Left lung (tissue), 10 donors: Measurements from ENCODE around the gene ZFHX3. TPM values are rescaled to one million over a fixed set of nuclear protein-coding genes. Genes with fewer than 3 reads are reported as not detected.
A peak's percentile ranks its signal among the peaks of the same experiment; 100 is the strongest.

ENCODE experiments used
- ATAC-seq: fragments of 200-7000 bp; cut with Tn5 transposase; one replicate; pipeline ENCODE4 v1.9.1; 2020; ENCODE audit warnings: moderate library complexity
- DNase-seq, 4 donors: peaks; one replicate each; pipeline ENCODE4 v3.0.0-alpha.2; 2013 to 2020
- H3K27ac ChIP-seq, 2 donors: fragments of 200-600 bp; sonication (generic) in 1 of 2; one replicate each; pipeline versions ENCODE4 v1.5.0 to v1.8.0; 2020 to 2021
- H3K27me3 ChIP-seq, 2 donors: fragments of 200-600 bp; sonication (generic) in 1 of 2; one replicate each; pipeline versions ENCODE4 v1.5.0 to v1.8.0; 2020 to 2021
- H3K36me3 ChIP-seq, 2 donors: fragments of 200-600 bp; sonication (generic) in 1 of 2; one replicate each; pipeline versions ENCODE4 v1.5.0 to v1.8.0; 2020 to 2021
- H3K4me1 ChIP-seq, 2 donors: fragments of 200-600 bp; one replicate each; pipeline ENCODE4 v1.8.0; 2021
- H3K4me3 ChIP-seq, 2 donors: fragments of 200-600 bp; sonication (generic) in 1 of 2; one replicate each; pipeline versions ENCODE4 v1.5.0 to v1.8.0; 2020 to 2021; ENCODE audit warnings: mild to moderate bottlenecking in 1 of 2
- H3K9me3 ChIP-seq, 2 donors: fragments of 200-600 bp; sonication (generic) in 1 of 2; one replicate each; pipeline versions ENCODE4 v1.5.0 to v1.8.0; 2020 to 2021
- CTCF ChIP-seq, 2 donors: fragments of 200-600 bp; sonication (generic) in 1 of 2; IDR thresholded peaks; one replicate each; pipeline versions ENCODE4 v1.5.0 to v1.8.0; 2021; ENCODE audit warnings: antibody characterized with exemption in 2 of 2
- intact Hi-C, 2 donors: fragments of 100-400 bp; cut with DNase I; formaldehyde crosslinking; loops; one replicate each; pipeline versions ENCODE4 v1.11.2 to v1.14.2; 2022
- polyA plus RNA-seq, 6 donors: library from polyadenylated mRNA; unstranded; fragments of 120-200 nt; gene quantifications; one replicate each; pipeline ENCODE4 v1.2.1, GENCODE V29; 2013; ENCODE audit not compliant: insufficient read length in 6 of 6
- total RNA-seq, 2 donors: library from RNA; stranded (reverse); fragmentation: NEBNext Ultra II Directional; extraction: Animal tissue kit (Norgen Biotek cat#: 25700); gene quantifications; one replicate each; pipeline ENCODE4 v1.2.1, GENCODE V29; 2021
- donor health status: DM: no; HTN: yes; CAD: no.
- donor health status: DM: no; HTN: no; CAD: no.

ZFHX3 gene
- total and polyA plus RNA-seq, 8 donors, result 21.4 to 34.7 (median 32.2) TPM

DNA sequence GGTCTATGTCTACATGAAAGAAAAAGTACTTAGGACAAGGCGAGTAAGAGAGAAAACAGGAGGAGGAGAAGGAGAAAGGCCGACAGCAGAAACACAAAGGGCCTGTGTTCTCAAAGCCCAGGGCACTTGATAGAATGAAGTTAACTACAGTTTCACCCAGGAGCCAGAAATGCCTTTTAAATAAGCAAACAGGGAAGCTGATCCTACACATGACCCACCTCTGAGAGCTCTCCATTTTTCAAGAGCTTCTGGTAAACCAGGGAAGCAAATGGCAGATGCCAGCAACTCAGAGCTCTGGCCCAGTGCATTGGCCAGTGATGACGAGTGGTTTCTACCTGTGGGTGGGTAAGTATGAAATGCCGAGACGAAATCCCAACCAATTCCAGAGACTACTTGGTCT lies 163.4 kb downstream of the ZFHX3 start:
- H3K4me1 ChIP-seq, result peaks cover 3 to 7% of the 10 kb centered on the region in 2 donors
- intact Hi-C loops, result no loop called here
- peaks cover 0 to under 1% of the 10 kb centered on the region in 2 donors for H3K9me3 ChIP-seq
- ATAC-seq (peak; percentile 95), DNase-seq (peak in 2 of 4 donors; percentile 62 to 65)
- peak overlapping the region; percentile 2 to 30 for H3K27ac ChIP-seq
- peaks cover 0 to 16% of the 10 kb centered on the region in 2 donors for H3K36me3 ChIP-seq
- H3K27me3 ChIP-seq, result no peaks in the 10 kb centered on the region
- no peak overlapping the region for H3K4me3 ChIP-seq
- no peak for TF ChIP-seq CTCF (IDR thresholded peaks at IDR 0.05)

DNA sequence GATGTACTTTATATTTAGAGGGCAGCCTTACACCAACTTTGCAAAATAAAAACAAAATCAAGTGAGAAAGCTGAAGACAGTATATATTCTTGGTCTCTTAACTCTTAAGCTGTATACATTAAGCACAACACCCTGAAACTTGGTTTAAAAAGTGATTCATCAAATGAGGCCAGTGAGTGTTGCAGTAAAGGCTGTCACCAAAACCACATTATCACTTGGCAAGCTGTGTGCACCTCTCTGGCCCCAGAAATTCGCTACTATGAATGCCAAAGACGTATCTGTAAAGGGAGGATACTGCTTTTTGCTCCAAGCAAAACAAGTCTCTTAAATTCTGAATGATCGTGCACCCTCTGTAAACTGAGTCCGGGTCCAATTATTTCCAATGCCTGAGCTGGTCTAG lies 163.9 kb downstream of the ZFHX3 start:
- H3K4me3 ChIP-seq, result no peak overlapping the region
- peak overlapping the region in 1 of 2 donors; percentile 30 for H3K27ac ChIP-seq
- H3K4me1 ChIP-seq, result peaks cover 3 to 7% of the 10 kb centered on the region in 2 donors
- intact Hi-C loops, result no loop called here
- no peak for DNase-seq
- peaks cover 0 to 12% of the 10 kb centered on the region in 2 donors for H3K36me3 ChIP-seq
- no peaks in the 10 kb centered on the region for H3K27me3 ChIP-seq
- ATAC-seq, result peak; percentile 5
- H3K9me3 ChIP-seq, result no peaks in the 10 kb centered on the region
- TF ChIP-seq CTCF (IDR thresholded peaks at IDR 0.05), result no peak

- TF ChIP-seq CTCF (IDR thresholded peaks at IDR 0.05), result no peak
- intact Hi-C loops, result no loop called here
- Histone ChIP-seq H3K4me3 (no peak overlapping the region), H3K27ac (no peak overlapping the region), H3K36me3 (no peaks in the 10 kb centered on the region), H3K27me3 (no peaks in the 10 kb centered on the region), H3K4me1 (peaks cover 16 to 30% of the 10 kb centered on the region in 2 donors), H3K9me3 (no peaks in the 10 kb centered on the region)
- DNase-seq, result no peak
- ATAC-seq, result no peak
Measured at GRCh38 chr16:72879846-72880245, 168.1 kb downstream of the ZFHX3 start.

GRCh38 chr16:72878301-72879269 lies 169.3 kb downstream of the ZFHX3 start:
- peaks cover 12 to 27% of the 10 kb centered on the region in 2 donors for H3K4me1 ChIP-seq
- ATAC-seq, result peak; percentile 32
- H3K27me3 ChIP-seq, result no peaks in the 10 kb centered on the region
- H3K36me3 ChIP-seq, result no peaks in the 10 kb centered on the region
- no peak overlapping the region for H3K27ac ChIP-seq
- no peak overlapping the region for H3K4me3 ChIP-seq
- TF ChIP-seq CTCF (IDR thresholded peaks at IDR 0.05), result no peak
- intact Hi-C loops, result no loop called here
- H3K9me3 ChIP-seq, result no peaks in the 10 kb centered on the region
- peak in 1 of 4 donors; percentile 51 for DNase-seq

GRCh38 chr16:72877374-72878028 lies 170.4 kb downstream of the ZFHX3 start:
- H3K27ac ChIP-seq, result no peak overlapping the region
- TF ChIP-seq CTCF (IDR thresholded peaks at IDR 0.05), result no peak
- H3K4me1 ChIP-seq, result peaks cover 12 to 27% of the 10 kb centered on the region in 2 donors
- H3K27me3 ChIP-seq, result no peaks in the 10 kb centered on the region
- no peak overlapping the region for H3K4me3 ChIP-seq
- no peak for DNase-seq
- intact Hi-C loops, result no loop called here
- ATAC-seq, result peak; percentile 57
- no peaks in the 10 kb centered on the region for H3K36me3 ChIP-seq
- H3K9me3 ChIP-seq, result no peaks in the 10 kb centered on the region
